HL-60 (cell line): Measurements from ENCODE around the gene CEP20.

Experiments used
- DNase-seq, 2 experiments: peaks; one replicate each; pipeline ENCODE4 v3.0.0-alpha.2; 2010 to 2020; ENCODE audit warnings: low read depth in 1 of 2, low spot score in 1 of 2
- H3K27ac ChIP-seq: fragments of 250-450 bp; sonication (Bioruptor Pico); replicated peaks from 2 replicates; pipeline ENCODE4 v1.5.1; 2020; ENCODE audit warnings: mild to moderate bottlenecking, moderate library complexity
- H3K27me3 ChIP-seq: fragments of 250-450 bp; sonication (Bioruptor Pico); 2 replicates; pipeline ENCODE4 v1.5.1; 2021; ENCODE audit warnings: mild to moderate bottlenecking, moderate library complexity; ENCODE audit not compliant: insufficient read depth, poor library complexity, severe bottlenecking
- H3K4me3 ChIP-seq: replicated peaks from 2 replicates; pipeline ENCODE4 v1.5.1; 2011; ENCODE audit warnings: mild to moderate bottlenecking, control low read depth, low read length; ENCODE audit not compliant: insufficient read depth
- GABPA ChIP-seq: IDR thresholded peaks from 2 replicates; pipeline ENCODE4 v1.6.1; 2012; ENCODE audit warnings: low read depth
- POLR2AphosphoS5 ChIP-seq: IDR thresholded peaks from 2 replicates; pipeline ENCODE4 v1.6.1; 2012; ENCODE audit warnings: low read depth
- REST ChIP-seq: IDR thresholded peaks from 2 replicates; pipeline ENCODE4 v1.6.1; 2012; ENCODE audit warnings: low read depth; ENCODE audit not compliant: insufficient replicate concordance
- SPI1 ChIP-seq: IDR thresholded peaks from 2 replicates; pipeline ENCODE4 v1.6.1; 2012; ENCODE audit warnings: low read depth, mild to moderate bottlenecking, borderline replicate concordance
- TF ChIP-seq, protein P1 (sequence below): IDR thresholded peaks from one replicate; pipeline ENCODE4 v1.5.1; 2011; ENCODE audit warnings: low read length, control low read depth, inconsistent platforms; ENCODE audit not compliant: insufficient read depth

CEP20 gene

GRCh38 chr16:15886078-15886477 lies 2.3 kb downstream of the CEP20 start:
- Histone ChIP-seq H3K27me3 (no peaks in the 10 kb centered on the region), H3K4me3 (no peak overlapping the region), H3K27ac (no peak overlapping the region; the same call in 1 of the 2 replicates)
- DNase-seq = no peak
- TF ChIP-seq SPI1 (no peak), POLR2AphosphoS5 (no peak)

DNA sequence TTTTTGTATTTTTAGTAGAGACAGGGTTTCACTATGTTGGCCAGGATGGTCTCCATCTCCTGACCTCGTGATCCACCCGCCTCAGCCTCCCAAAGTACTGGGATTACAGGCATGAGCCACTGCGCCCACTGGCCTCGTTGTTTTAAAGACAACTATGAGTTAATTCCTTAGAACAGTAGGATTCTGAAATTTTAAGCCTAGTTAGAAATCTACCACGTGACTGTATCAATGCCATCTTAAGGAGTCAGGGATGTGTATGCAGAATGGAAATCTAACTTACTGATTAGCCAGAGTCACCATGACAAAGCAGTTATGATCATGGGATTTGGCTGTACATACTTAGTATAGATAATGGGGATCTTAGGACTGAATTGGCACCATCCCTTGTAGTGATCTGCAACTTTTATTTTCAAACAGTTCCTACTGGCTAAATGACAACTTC lies 2.8 kb downstream of the CEP20 start:
- Histone ChIP-seq H3K4me3 (no peak overlapping the region), H3K27ac (no peak overlapping the region), H3K27me3 (no peaks in the 10 kb centered on the region)
- TF ChIP-seq POLR2AphosphoS5 (no peak), GABPA (no peak), REST (no peak), SPI1 (no peak)
- TF ChIP-seq, protein P1, sequence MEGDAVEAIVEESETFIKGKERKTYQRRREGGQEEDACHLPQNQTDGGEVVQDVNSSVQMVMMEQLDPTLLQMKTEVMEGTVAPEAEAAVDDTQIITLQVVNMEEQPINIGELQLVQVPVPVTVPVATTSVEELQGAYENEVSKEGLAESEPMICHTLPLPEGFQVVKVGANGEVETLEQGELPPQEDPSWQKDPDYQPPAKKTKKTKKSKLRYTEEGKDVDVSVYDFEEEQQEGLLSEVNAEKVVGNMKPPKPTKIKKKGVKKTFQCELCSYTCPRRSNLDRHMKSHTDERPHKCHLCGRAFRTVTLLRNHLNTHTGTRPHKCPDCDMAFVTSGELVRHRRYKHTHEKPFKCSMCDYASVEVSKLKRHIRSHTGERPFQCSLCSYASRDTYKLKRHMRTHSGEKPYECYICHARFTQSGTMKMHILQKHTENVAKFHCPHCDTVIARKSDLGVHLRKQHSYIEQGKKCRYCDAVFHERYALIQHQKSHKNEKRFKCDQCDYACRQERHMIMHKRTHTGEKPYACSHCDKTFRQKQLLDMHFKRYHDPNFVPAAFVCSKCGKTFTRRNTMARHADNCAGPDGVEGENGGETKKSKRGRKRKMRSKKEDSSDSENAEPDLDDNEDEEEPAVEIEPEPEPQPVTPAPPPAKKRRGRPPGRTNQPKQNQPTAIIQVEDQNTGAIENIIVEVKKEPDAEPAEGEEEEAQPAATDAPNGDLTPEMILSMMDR = no peak
- DNase-seq = no peak

- no peak overlapping the region for H3K4me3 ChIP-seq
- TF ChIP-seq SPI1 (no peak), POLR2AphosphoS5 (no peak), REST (no peak), GABPA (no peak)
- TF ChIP-seq, protein P1 = no peak
- DNase-seq = no peak
- H3K27ac ChIP-seq = no peak overlapping the region
- no peaks in the 10 kb centered on the region for H3K27me3 ChIP-seq
Measured at GRCh38 chr16:15882563-15882962, 5.8 kb downstream of the CEP20 start.

- Histone ChIP-seq H3K4me3 (no peak overlapping the region), H3K27ac (no peak overlapping the region), H3K27me3 (no peaks in the 10 kb centered on the region)
- DNase-seq = no peak
- TF ChIP-seq SPI1 (no peak), POLR2AphosphoS5 (no peak), GABPA (no peak), REST (no peak)
- TF ChIP-seq, protein P1 = no peak
Measured at GRCh38 chr16:15881794-15882379, 6.5 kb downstream of the CEP20 start.
